ENCODE measurements around the gene PTPRC. TPM values are rescaled to one million over a fixed set of nuclear protein-coding genes. Genes with fewer than 3 reads are reported as not detected.

Gene PTPRC
- total RNA-seq, 2 experiments from 2014 or later = 177 to 241 TPM

DNA sequence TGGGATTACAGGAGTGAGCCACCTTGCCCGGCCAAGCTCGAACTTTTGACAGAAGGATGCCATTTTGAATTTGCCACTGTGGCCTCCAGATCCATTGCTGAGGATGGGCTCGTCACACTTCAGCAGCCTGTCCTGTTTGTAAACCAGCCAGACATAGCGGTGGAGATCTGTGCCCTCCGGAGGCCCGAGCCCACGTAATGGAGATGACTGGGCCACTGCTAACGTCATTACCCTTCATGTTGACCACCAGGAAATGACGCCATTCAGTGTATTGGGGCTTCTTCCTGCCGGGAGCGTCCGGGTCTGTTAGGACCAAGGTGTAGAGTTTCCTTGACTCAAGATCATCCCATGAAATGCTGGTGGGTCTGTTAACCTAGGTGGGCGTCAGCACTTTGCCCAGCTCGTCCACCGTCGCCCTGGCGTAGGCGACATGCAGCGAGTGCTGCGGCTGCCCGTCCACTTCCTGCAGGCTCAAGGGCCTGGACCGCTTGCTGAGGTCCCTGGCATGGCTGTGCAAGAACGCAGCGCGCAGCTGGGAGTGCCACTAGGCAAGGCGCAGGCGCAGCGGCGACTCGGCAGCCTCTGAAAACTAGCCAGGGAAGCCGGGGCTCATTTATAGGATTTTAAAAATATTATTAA, 40.8 kb downstream of the PTPRC start:
- no peak for TF ChIP-seq EZH2phosphoT487 (IDR thresholded peaks at IDR 0.05; ENCODE audit: borderline replicate concordance, low read depth, low read length)
- TF ChIP-seq, protein P1, sequence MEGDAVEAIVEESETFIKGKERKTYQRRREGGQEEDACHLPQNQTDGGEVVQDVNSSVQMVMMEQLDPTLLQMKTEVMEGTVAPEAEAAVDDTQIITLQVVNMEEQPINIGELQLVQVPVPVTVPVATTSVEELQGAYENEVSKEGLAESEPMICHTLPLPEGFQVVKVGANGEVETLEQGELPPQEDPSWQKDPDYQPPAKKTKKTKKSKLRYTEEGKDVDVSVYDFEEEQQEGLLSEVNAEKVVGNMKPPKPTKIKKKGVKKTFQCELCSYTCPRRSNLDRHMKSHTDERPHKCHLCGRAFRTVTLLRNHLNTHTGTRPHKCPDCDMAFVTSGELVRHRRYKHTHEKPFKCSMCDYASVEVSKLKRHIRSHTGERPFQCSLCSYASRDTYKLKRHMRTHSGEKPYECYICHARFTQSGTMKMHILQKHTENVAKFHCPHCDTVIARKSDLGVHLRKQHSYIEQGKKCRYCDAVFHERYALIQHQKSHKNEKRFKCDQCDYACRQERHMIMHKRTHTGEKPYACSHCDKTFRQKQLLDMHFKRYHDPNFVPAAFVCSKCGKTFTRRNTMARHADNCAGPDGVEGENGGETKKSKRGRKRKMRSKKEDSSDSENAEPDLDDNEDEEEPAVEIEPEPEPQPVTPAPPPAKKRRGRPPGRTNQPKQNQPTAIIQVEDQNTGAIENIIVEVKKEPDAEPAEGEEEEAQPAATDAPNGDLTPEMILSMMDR (conservative IDR thresholded peaks at IDR 0.05; ENCODE audit: low read length) = no peak
- ChIA-PET CTCF (ENCODE audit: unreplicated experiment) (interaction anchor here (0.6 kb wide), 2 partner anchors 42 to 60 kb away, joined by 3 read pairs; no protein-coding TSS in a partner anchor), POLR2A (interaction anchor here (0.7 to 21.0 kb wide), 18 partner anchors 12 to 1661 kb away, joined by 3 to 410 read pairs (median 6); partner anchors contain the start of gene PTPRC)
- Histone ChIP-seq H3K9me3 (ENCODE audit: low read length) (0 out of 2 replicates have a peak, but pooled peaks cover 5% of the 10 kb centered on the region), H4K20me1 (ENCODE audit: insufficient read depth, low read length) (no peaks in the 10 kb centered on the region), H3K4me3 (ENCODE audit: low read depth, low read length, poor library complexity, severe bottlenecking) (peak overlapping the region; percentile 51), H3K79me2 (ENCODE audit: insufficient read depth, low read depth, low read length) (peaks cover 92% of the 10 kb centered on the region), H3K4me1 (ENCODE audit: insufficient read depth, low read length, poor library complexity, severe bottlenecking) (peaks cover 98% of the 10 kb centered on the region), H3K27ac (ENCODE audit: low read depth, low read length, poor library complexity, severe bottlenecking) (peak overlapping the region; percentile 99), H2AFZ (ENCODE audit: low read length) (no peak overlapping the region), H3K9me2 (ENCODE audit: insufficient read depth, low read length) (no peaks in the 10 kb centered on the region), H3K36me3 (ENCODE audit: insufficient read depth, low read length) (peaks cover 41% of the 10 kb centered on the region), H3K4me2 (ENCODE audit: low read length) (peak overlapping the region; percentile 91)
- intact Hi-C loops (cut with micrococcal nuclease; ENCODE audit: unreplicated experiment) = loop anchor here (1.0 to 10.0 kb wide), 7 partner anchors 15 to 1295 kb away; no protein-coding TSS in a partner anchor
- DNase-seq (ENCODE audit: low spot score) = no peak
- no TSS peak for BruUV-seq (replicated peaks)

DNA sequence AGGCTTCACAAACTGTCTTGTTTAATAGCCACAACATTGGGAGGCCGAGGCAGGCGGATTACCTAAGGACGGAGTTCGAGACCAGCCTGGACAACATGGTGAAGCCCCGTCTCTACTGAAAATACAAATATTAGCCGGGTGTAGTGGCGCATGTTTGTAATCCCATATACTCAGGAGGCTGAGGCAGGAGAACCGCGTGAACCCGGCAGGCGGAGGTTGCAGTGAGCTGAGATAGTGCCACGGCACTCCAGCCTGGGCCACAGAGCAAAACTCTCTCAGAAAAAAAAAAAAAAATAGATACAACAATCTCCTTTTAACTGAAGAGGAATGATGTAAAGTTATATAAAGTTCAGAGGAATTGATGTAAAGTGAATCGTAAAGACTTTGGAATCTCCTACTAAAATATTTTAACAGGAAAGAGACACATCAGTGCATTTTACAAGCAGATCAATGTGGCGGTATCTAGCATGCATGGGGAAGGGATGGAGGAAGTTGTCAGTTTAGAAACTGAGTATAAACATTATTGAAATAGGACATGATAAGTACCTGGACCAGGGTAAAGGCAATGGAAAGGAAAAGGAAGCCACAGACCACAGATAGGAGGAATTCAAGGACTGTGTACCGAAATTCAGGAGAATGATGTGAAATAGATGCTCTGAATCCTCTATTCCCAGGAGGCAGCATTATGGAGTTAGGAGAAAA, 41.5 kb downstream of the PTPRC start:
- Histone ChIP-seq H3K36me3 (ENCODE audit: insufficient read depth, low read length) (peaks cover 34% of the 10 kb centered on the region), H3K4me2 (ENCODE audit: low read length) (peak overlapping the region; percentile 91), H3K79me2 (ENCODE audit: insufficient read depth, low read depth, low read length) (peaks cover 92% of the 10 kb centered on the region), H3K9me3 (ENCODE audit: low read length) (0 out of 2 replicates have a peak, but pooled peaks cover 5% of the 10 kb centered on the region), H3K4me3 (ENCODE audit: low read depth, low read length, poor library complexity, severe bottlenecking) (peak overlapping the region; percentile 47), H3K4me1 (ENCODE audit: insufficient read depth, low read length, poor library complexity, severe bottlenecking) (peaks cover 98% of the 10 kb centered on the region), H3K27ac (ENCODE audit: low read depth, low read length, poor library complexity, severe bottlenecking) (peak overlapping the region; percentile 99), H3K9me2 (ENCODE audit: insufficient read depth, low read length) (no peaks in the 10 kb centered on the region), H4K20me1 (ENCODE audit: insufficient read depth, low read length) (no peaks in the 10 kb centered on the region), H2AFZ (ENCODE audit: low read length) (no peak overlapping the region)
- BruUV-seq (replicated peaks) = no TSS peak
- TF ChIP-seq EZH2phosphoT487 (IDR thresholded peaks at IDR 0.05; ENCODE audit: borderline replicate concordance, low read depth, low read length) = no peak
- TF ChIP-seq, protein P1 (conservative IDR thresholded peaks at IDR 0.05; ENCODE audit: low read length) = no peak
- POLR2A ChIA-PET = interaction anchor here (0.6 to 21.0 kb wide), 17 partner anchors 8 to 357 kb away, joined by 3 to 410 read pairs (median 11); partner anchors contain the start of gene PTPRC
- intact Hi-C loops (cut with micrococcal nuclease; ENCODE audit: unreplicated experiment) = loop anchor here (5.0 to 10.0 kb wide), 4 partner anchors 143 to 918 kb away; no protein-coding TSS in a partner anchor
- no peak for DNase-seq (ENCODE audit: low spot score)
- CTCF ChIA-PET (ENCODE audit: unreplicated experiment) = interaction anchor here (0.5 kb wide), 1 partner anchor 124 kb away, joined by 3 read pairs; no protein-coding TSS in a partner anchor

Data from OCI-LY7 (cell line).